Measurements from ENCODE around the gene NOTCH2.

Gene NOTCH2

DNA sequence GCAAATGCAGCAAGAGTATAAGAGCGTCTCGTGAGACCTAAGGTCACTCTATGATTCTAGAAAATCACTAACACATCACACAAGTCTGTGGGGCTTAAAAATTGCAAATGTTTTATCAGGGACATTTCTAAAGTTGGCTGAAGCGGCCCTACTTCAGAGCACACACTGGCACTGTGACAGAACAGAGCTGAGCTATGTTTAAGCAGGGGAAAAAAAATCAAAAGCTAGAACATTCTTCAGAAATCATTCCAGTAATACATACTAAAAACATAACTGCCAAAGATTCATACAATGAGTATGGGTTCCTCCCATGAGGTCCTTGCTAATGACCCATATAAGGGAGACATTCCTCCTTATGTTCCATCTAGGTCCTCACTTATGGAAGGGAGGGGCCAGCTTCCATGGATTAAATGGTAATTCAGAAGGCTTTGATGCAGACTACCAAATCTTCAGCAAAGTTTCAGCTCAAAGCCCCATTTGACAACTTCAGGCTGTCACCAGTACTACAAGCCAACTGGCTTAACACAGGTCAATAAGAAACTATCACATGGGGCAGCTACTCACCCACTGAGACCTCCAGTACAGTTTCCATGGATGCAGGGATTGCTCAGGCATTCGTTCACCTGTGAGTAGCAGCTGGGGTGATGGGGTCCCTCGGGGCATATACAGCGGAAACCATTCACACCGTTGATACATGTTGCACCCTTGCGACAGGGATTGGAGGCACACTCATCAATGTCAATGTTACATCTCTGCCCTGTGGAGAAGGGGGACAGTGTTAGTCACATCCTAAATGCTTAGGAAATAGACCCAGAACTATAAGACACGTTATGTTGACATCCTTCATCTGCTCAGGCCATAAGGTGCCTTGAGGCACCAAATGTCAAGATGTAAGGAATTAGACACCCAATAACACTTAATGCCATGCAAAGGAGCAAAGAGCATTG is 114.7 kb downstream of the NOTCH2 start:
- H4K20me1 ChIP-seq (ENCODE audit: insufficient read depth, low read length) = 0 out of 2 replicates have a peak, but pooled peaks cover 6% of the 10 kb centered on the region
- H3K27me3 ChIP-seq (ENCODE audit: low read depth, low read length) = no peaks in the 10 kb centered on the region
- H2AFZ ChIP-seq (ENCODE audit: low read depth, low read length) = no peak overlapping the region
- peaks cover 9% of the 10 kb centered on the region for H3K4me1 ChIP-seq (ENCODE audit: low read length)
- TF ChIP-seq, protein P1, sequence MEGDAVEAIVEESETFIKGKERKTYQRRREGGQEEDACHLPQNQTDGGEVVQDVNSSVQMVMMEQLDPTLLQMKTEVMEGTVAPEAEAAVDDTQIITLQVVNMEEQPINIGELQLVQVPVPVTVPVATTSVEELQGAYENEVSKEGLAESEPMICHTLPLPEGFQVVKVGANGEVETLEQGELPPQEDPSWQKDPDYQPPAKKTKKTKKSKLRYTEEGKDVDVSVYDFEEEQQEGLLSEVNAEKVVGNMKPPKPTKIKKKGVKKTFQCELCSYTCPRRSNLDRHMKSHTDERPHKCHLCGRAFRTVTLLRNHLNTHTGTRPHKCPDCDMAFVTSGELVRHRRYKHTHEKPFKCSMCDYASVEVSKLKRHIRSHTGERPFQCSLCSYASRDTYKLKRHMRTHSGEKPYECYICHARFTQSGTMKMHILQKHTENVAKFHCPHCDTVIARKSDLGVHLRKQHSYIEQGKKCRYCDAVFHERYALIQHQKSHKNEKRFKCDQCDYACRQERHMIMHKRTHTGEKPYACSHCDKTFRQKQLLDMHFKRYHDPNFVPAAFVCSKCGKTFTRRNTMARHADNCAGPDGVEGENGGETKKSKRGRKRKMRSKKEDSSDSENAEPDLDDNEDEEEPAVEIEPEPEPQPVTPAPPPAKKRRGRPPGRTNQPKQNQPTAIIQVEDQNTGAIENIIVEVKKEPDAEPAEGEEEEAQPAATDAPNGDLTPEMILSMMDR (IDR thresholded peaks at IDR 0.05; ENCODE audit: low read depth, low read length) = no peak
- no peak for TF ChIP-seq EZH2phosphoT487 (IDR thresholded peaks at IDR 0.05; ENCODE audit: low read depth)
- no peaks in the 10 kb centered on the region for H3K79me2 ChIP-seq (ENCODE audit: low read length)
- H3K4me2 ChIP-seq (ENCODE audit: low read length) = no peak overlapping the region
- no peak overlapping the region for H3K4me3 ChIP-seq (ENCODE audit: low read length)
- H3K27ac ChIP-seq (ENCODE audit: low read length) = no peak overlapping the region
- H3K36me3 ChIP-seq (replicated peaks; ENCODE audit: low read depth, low read length) = peaks cover 25% of the 10 kb centered on the region
- no peaks in the 10 kb centered on the region for H3K9me3 ChIP-seq (ENCODE audit: insufficient read depth, low read length)
- H3K9ac ChIP-seq (ENCODE audit: low read length) = no peak overlapping the region

GRCh38 chr1:119953266-119953998 is 116.0 kb downstream of the NOTCH2 start:
- H3K36me3 ChIP-seq (replicated peaks; ENCODE audit: low read depth, low read length) = peaks cover 27% of the 10 kb centered on the region
- 0 out of 2 replicates have a peak, but pooled peaks cover 7% of the 10 kb centered on the region for H4K20me1 ChIP-seq (ENCODE audit: insufficient read depth, low read length)
- no peaks in the 10 kb centered on the region for H3K9me3 ChIP-seq (ENCODE audit: insufficient read depth, low read length)
- no peak for TF ChIP-seq EZH2phosphoT487 (IDR thresholded peaks at IDR 0.05; ENCODE audit: low read depth)
- no peaks in the 10 kb centered on the region for H3K27me3 ChIP-seq (ENCODE audit: low read depth, low read length)
- no peak overlapping the region for H3K4me2 ChIP-seq (ENCODE audit: low read length)
- H3K4me1 ChIP-seq (ENCODE audit: low read length) = peaks cover 9% of the 10 kb centered on the region
- H3K27ac ChIP-seq (ENCODE audit: low read length) = no peak overlapping the region
- H3K79me2 ChIP-seq (ENCODE audit: low read length) = no peaks in the 10 kb centered on the region
- H2AFZ ChIP-seq (ENCODE audit: low read depth, low read length) = no peak overlapping the region
- H3K9ac ChIP-seq (ENCODE audit: low read length) = no peak overlapping the region
- H3K4me3 ChIP-seq (ENCODE audit: low read length) = no peak overlapping the region

- Histone ChIP-seq H4K20me1 (ENCODE audit: insufficient read depth, low read length) (0 out of 2 replicates have a peak, but pooled peaks cover 11% of the 10 kb centered on the region), H3K79me2 (ENCODE audit: low read length) (no peaks in the 10 kb centered on the region), H3K27me3 (ENCODE audit: low read depth, low read length) (no peaks in the 10 kb centered on the region), H3K4me1 (ENCODE audit: low read length) (peaks cover 9% of the 10 kb centered on the region), H3K9me3 (ENCODE audit: insufficient read depth, low read length) (no peaks in the 10 kb centered on the region), H2AFZ (ENCODE audit: low read depth, low read length) (no peak overlapping the region), H3K27ac (ENCODE audit: low read length) (no peak overlapping the region), H3K4me3 (ENCODE audit: low read length) (no peak overlapping the region), H3K4me2 (ENCODE audit: low read length) (no peak overlapping the region), H3K36me3 (replicated peaks; ENCODE audit: low read depth, low read length) (peaks cover 36% of the 10 kb centered on the region), H3K9ac (ENCODE audit: low read length) (no peak overlapping the region)
- TF ChIP-seq EZH2phosphoT487 (IDR thresholded peaks at IDR 0.05; ENCODE audit: low read depth) = no peak
- TF ChIP-seq, protein P1 (IDR thresholded peaks at IDR 0.05; ENCODE audit: low read depth, low read length) = no peak
Measured at GRCh38 chr1:119952496-119952895, 117.0 kb downstream of the NOTCH2 start.

- peaks cover 30% of the 10 kb centered on the region for H3K36me3 ChIP-seq (replicated peaks; ENCODE audit: low read depth, low read length)
- 0 out of 2 replicates have a peak, but pooled peaks cover 5% of the 10 kb centered on the region for H4K20me1 ChIP-seq (ENCODE audit: insufficient read depth, low read length)
Measured at GRCh38 chr1:119948342-119949214, 120.9 kb downstream of the NOTCH2 start.

More at GRCh38 chr1:119948342-119949214, 120.9 kb downstream of the NOTCH2 start:
- H3K79me2 ChIP-seq (ENCODE audit: low read length) = no peaks in the 10 kb centered on the region
- no peak overlapping the region for H2AFZ ChIP-seq (ENCODE audit: low read depth, low read length)
- H3K27ac ChIP-seq (ENCODE audit: low read length) = no peak overlapping the region
- H3K9ac ChIP-seq (ENCODE audit: low read length) = no peak overlapping the region
- H3K4me1 ChIP-seq (ENCODE audit: low read length) = 0 out of 2 replicates have a peak, but pooled peaks cover under 1% of the 10 kb centered on the region
- no peak for TF ChIP-seq EZH2phosphoT487 (IDR thresholded peaks at IDR 0.05; ENCODE audit: low read depth)
- TF ChIP-seq, protein P1 (IDR thresholded peaks at IDR 0.05; ENCODE audit: low read depth, low read length) = peak; percentile 97
- no peaks in the 10 kb centered on the region for H3K27me3 ChIP-seq (ENCODE audit: low read depth, low read length)
- H3K4me3 ChIP-seq (ENCODE audit: low read length) = no peak overlapping the region
- no peak overlapping the region for H3K4me2 ChIP-seq (ENCODE audit: low read length)
- no peaks in the 10 kb centered on the region for H3K9me3 ChIP-seq (ENCODE audit: insufficient read depth, low read length)
